GM23338 (cell line): ENCODE measurements around the gene NEK11. TPM values are rescaled to one million over a fixed set of nuclear protein-coding genes. Genes with fewer than 3 reads are reported as not detected.

Experiments used
- ATAC-seq: fragments of 200-7000 bp; cut with Tn5 transposase; 3 replicates; pipeline ENCODE4 v1.9.1; 2020
- DNase-seq: peaks from one replicate; pipeline ENCODE4 v3.0.0-alpha.2; 2015; ENCODE audit warnings: low spot score
- H2AFZ ChIP-seq: fragments of 200-600 bp; sonication (generic); 2 replicates; pipeline ENCODE4 v1.8.0; 2016; ENCODE audit warnings: antibody characterized with exemption, mild to moderate bottlenecking, moderate library complexity
- H3F3A ChIP-seq: fragments of 200-600 bp; sonication (generic); replicated peaks from 2 replicates; pipeline ENCODE4 v1.8.0; 2017; ENCODE audit warnings: antibody characterized with exemption, mixed run types, low read depth
- H3K27ac ChIP-seq: fragments of 200-600 bp; sonication (generic); 2 replicates; pipeline ENCODE4 v1.6.1; 2016; ENCODE audit warnings: low read depth
- H3K27me3 ChIP-seq: fragments of 200-600 bp; sonication (generic); 2 replicates; pipeline ENCODE4 v1.8.0; 2016; ENCODE audit warnings: mild to moderate bottlenecking, mixed run types, moderate library complexity; ENCODE audit not compliant: insufficient read depth
- H3K36me3 ChIP-seq: fragments of 200-600 bp; sonication (generic); 2 replicates; pipeline ENCODE4 v1.8.0; 2016; ENCODE audit warnings: mild to moderate bottlenecking; ENCODE audit not compliant: insufficient read depth
- H3K4me1 ChIP-seq: fragments of 200-600 bp; sonication (generic); 2 replicates; pipeline ENCODE4 v1.8.0; 2016; ENCODE audit warnings: mild to moderate bottlenecking, moderate library complexity; ENCODE audit not compliant: insufficient read depth
- H3K4me2 ChIP-seq: fragments of 200-600 bp; sonication (generic); 2 replicates; pipeline ENCODE4 v1.7.1; 2017; ENCODE audit warnings: mixed run types
- H3K4me3 ChIP-seq: fragments of 200-600 bp; sonication (generic); 2 replicates; pipeline ENCODE4 v1.6.1; 2016; ENCODE audit warnings: mixed run types
- H3K79me2 ChIP-seq: fragments of 200-600 bp; sonication (generic); replicated peaks from 2 replicates; pipeline ENCODE4 v1.8.0; 2017; ENCODE audit warnings: mild to moderate bottlenecking; ENCODE audit not compliant: insufficient read depth
- H3K9me2 ChIP-seq: fragments of 200-600 bp; sonication (generic); 2 replicates; pipeline ENCODE4 v1.8.0; 2017; ENCODE audit not compliant: insufficient read depth
- H4K20me1 ChIP-seq: fragments of 200-600 bp; sonication (generic); replicated peaks from 2 replicates; pipeline ENCODE4 v1.8.0; 2017; ENCODE audit warnings: mild to moderate bottlenecking; ENCODE audit not compliant: insufficient read depth
- H3K27ac Mint-ChIP-seq: 2 replicates; pipeline ENCODE4 v1.8.0; 2020; ENCODE audit warnings: inconsistent platforms, mild to moderate bottlenecking, moderate library complexity, mixed read lengths
- H3K27me3 Mint-ChIP-seq: 3 replicates; pipeline ENCODE4 v1.8.0; 2022; ENCODE audit warnings: low read depth, mild to moderate bottlenecking, moderate library complexity, mixed read lengths, inconsistent platforms; ENCODE audit not compliant: insufficient read depth, poor library complexity
- H3K36me3 Mint-ChIP-seq: 3 replicates; pipeline ENCODE4 v1.8.0; 2021; ENCODE audit warnings: low read depth, mild to moderate bottlenecking, inconsistent platforms, moderate library complexity, mixed read lengths
- H3K4me1 Mint-ChIP-seq: 3 replicates; pipeline ENCODE4 v1.8.0; 2020; ENCODE audit warnings: mild to moderate bottlenecking, inconsistent platforms, mixed read lengths
- H3K4me3 Mint-ChIP-seq: 3 replicates; pipeline ENCODE4 v1.8.0; 2021; ENCODE audit warnings: moderate library complexity, mild to moderate bottlenecking, inconsistent platforms, mixed read lengths
- H3K9me3 Mint-ChIP-seq: 3 replicates; pipeline ENCODE4 v1.8.0; 2020; ENCODE audit warnings: moderate library complexity, mild to moderate bottlenecking, inconsistent platforms, mixed read lengths
- EZH2 ChIP-seq: fragments of 200-600 bp; sonication (generic); IDR thresholded peaks from one replicate; pipeline ENCODE4 v1.8.0; 2017; ENCODE audit warnings: antibody characterized with exemption, mild to moderate bottlenecking, low read depth; ENCODE audit not compliant: unreplicated experiment
- NANOG ChIP-seq: IDR thresholded peaks from 2 replicates; pipeline ENCODE4 v1.6.1; 2016; ENCODE audit warnings: antibody characterized with exemption, borderline replicate concordance
- REST ChIP-seq: IDR thresholded peaks from one replicate; pipeline ENCODE4 v1.6.1; 2018; ENCODE audit warnings: antibody characterized with exemption; ENCODE audit not compliant: unreplicated experiment
- STAT1 ChIP-seq: IDR thresholded peaks from one replicate; pipeline ENCODE4 v1.6.1; 2016; ENCODE audit warnings: antibody characterized with exemption; ENCODE audit not compliant: unreplicated experiment
- ZNF114 ChIP-seq: fragments of 250-450 bp; sonication (Bioruptor Pico); IDR thresholded peaks from 2 replicates; pipeline ENCODE4 v1.5.0; 2020; ENCODE audit warnings: mild to moderate bottlenecking, moderate library complexity
- ZNF331 ChIP-seq: fragments of 250-450 bp; sonication (Bioruptor Pico); IDR thresholded peaks from 2 replicates; pipeline ENCODE4 v1.5.0; 2020; ENCODE audit warnings: low read depth, mild to moderate bottlenecking, moderate library complexity
- ZNF462 ChIP-seq: fragments of 250-450 bp; sonication (Bioruptor Pico); IDR thresholded peaks from 2 replicates; pipeline ENCODE4 v1.5.0; 2020; ENCODE audit warnings: mild to moderate bottlenecking, moderate library complexity
- polyA plus RNA-seq: library from polyadenylated mRNA; unstranded; fragments of >200 nt; fragmentation: Nextera tagmentation; extraction: Ambion mirVana; gene quantifications from 2 replicates; pipeline ENCODE4 v1.2.1, GENCODE V29; 2016
- total RNA-seq: library from RNA; depleted of rRNA; stranded (reverse); fragments of >200 nt; shearing (Covaris generic); gene quantifications from 2 replicates; pipeline ENCODE4 v1.2.3, GENCODE V29; 2014

Gene NEK11
- total and polyA plus RNA-seq, 2 experiments from 2014 or later = 0.80 to 1.1 TPM

- TF ChIP-seq ZNF462 (CRISPR knock-in tag) (no peak), NANOG (no peak), EZH2 (no peak), REST (no peak), ZNF114 (CRISPR knock-in tag) (no peak)
These were observed 9.6 kb downstream of the NEK11 start (continued) for GRCh38 chr3:131036200-131036816.

DNA sequence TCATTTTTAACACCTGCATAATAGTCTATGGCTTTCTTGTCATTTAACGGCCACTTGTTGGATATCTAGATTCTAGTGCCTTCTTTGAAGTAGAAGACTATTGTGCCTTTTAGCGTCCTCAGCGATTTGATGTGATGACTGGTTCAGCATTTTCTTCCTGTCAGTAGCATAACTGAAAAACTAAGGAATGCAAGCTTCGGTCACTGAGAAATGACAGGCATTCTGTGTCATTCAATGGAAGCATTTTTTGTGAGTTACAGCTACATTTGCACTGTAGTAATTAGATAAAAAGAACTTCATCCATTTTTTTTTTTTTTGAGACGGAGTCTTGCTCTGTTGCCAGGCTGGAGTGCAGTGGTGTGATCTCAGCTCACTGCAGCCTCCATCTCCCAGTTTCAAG is 10.3 kb downstream of the NEK11 start:
- H3K9me2 ChIP-seq = no peaks in the 10 kb centered on the region
- Mint-ChIP-seq H3K9me3 (peaks cover 3% of the 10 kb centered on the region; the same call in 1 of the 3 replicates), H3K36me3 (peaks cover 5% of the 10 kb centered on the region; the same call in 2 of the 3 replicates), H3K4me3 (no peak overlapping the region), H3K4me1 (peaks cover 18% of the 10 kb centered on the region), H3K27ac (no peak overlapping the region), H3K27me3 (peaks cover 4% of the 10 kb centered on the region)
- ATAC-seq = no peak
- no peaks in the 10 kb centered on the region for H3K36me3 ChIP-seq
- no peaks in the 10 kb centered on the region for H4K20me1 ChIP-seq
- no peak overlapping the region for H3K4me2 ChIP-seq
- H3F3A ChIP-seq = no peaks in the 10 kb centered on the region
- no peak overlapping the region for H3K4me3 ChIP-seq
- H3K27me3 ChIP-seq = no peaks in the 10 kb centered on the region
- H2AFZ ChIP-seq = no peak overlapping the region
- H3K27ac ChIP-seq = no peak overlapping the region
- DNase-seq = no peak
- peaks cover 7% of the 10 kb centered on the region for H3K4me1 ChIP-seq
- no peaks in the 10 kb centered on the region for H3K79me2 ChIP-seq
- no peak for TF ChIP-seq ZNF331 (CRISPR knock-in tag)
- no peak for TF ChIP-seq STAT1
- no peak for TF ChIP-seq ZNF114 (CRISPR knock-in tag)
